DND-41 (cell line): ENCODE results near the gene FXYD4.
"Not testable (repeated sequence)": the region's sequence is repeated elsewhere in the genome, so short reads cannot be mapped to it uniquely, and the experiment has no call there.

Source experiments
- ATAC-seq: fragments of 200-7000 bp; cut with Tn5 transposase; 3 replicates; pipeline ENCODE4 v1.9.1; 2021; ENCODE audit warnings: low read depth; ENCODE audit not compliant: insufficient read depth
- DNase-seq: peaks from one replicate; pipeline ENCODE4 v3.0.0-alpha.2; 2020
- H2AFZ ChIP-seq: 2 replicates; pipeline ENCODE4 v1.6.0; 2012; ENCODE audit warnings: low read depth, low read length
- H3K27ac ChIP-seq: 2 replicates; pipeline ENCODE4 v1.5.1; 2012; ENCODE audit warnings: low read length, inconsistent platforms
- H3K27me3 ChIP-seq: fragments of 200-600 bp; sonication (generic); 2 replicates; pipeline ENCODE4 v1.6.0; 2012; ENCODE audit warnings: low read length, mild to moderate bottlenecking, inconsistent platforms; ENCODE audit not compliant: insufficient read depth, poor library complexity
- H3K36me3 ChIP-seq: 2 replicates; pipeline ENCODE4 v1.5.1; 2012; ENCODE audit warnings: low read length, inconsistent platforms; ENCODE audit not compliant: insufficient read depth
- H3K4me1 ChIP-seq: 2 replicates; pipeline ENCODE4 v1.5.1; 2012; ENCODE audit warnings: mild to moderate bottlenecking, low read length; ENCODE audit not compliant: insufficient read depth
- H3K4me2 ChIP-seq: 2 replicates; pipeline ENCODE4 v1.6.0; 2012; ENCODE audit warnings: mild to moderate bottlenecking, moderate library complexity, low read length, inconsistent platforms; ENCODE audit not compliant: insufficient read depth
- H3K4me3 ChIP-seq, 2 experiments: fragments of 200-600 bp in 1 of 2; shearing (Covaris generic) in 1 of 2; 2 replicates each; pipeline ENCODE4 v1.5.1; 2012 to 2016; ENCODE audit warnings: inconsistent platforms in 2 of 2, low read length in 2 of 2, mild to moderate bottlenecking in 2 of 2, low read depth in 1 of 2, moderate library complexity in 1 of 2
- H3K79me2 ChIP-seq: 2 replicates; pipeline ENCODE4 v1.6.0; 2012; ENCODE audit warnings: low read length, inconsistent platforms; ENCODE audit not compliant: insufficient read depth
- H3K9ac ChIP-seq: 2 replicates; pipeline ENCODE4 v1.6.0; 2012; ENCODE audit warnings: low read depth, mild to moderate bottlenecking, inconsistent platforms, low read length, moderate library complexity
- H3K9me3 ChIP-seq: 2 replicates; pipeline ENCODE4 v1.5.1; 2012; ENCODE audit warnings: low read length, moderate library complexity, mild to moderate bottlenecking, inconsistent platforms; ENCODE audit not compliant: insufficient read depth, severe bottlenecking
- H4K20me1 ChIP-seq: 2 replicates; pipeline ENCODE4 v1.6.0; 2012; ENCODE audit warnings: low read length; ENCODE audit not compliant: insufficient read depth
- CTCF ChIP-seq: IDR thresholded peaks from 2 replicates; pipeline ENCODE4 v1.5.1; 2012; ENCODE audit warnings: borderline replicate concordance, low read length, moderate library complexity, mild to moderate bottlenecking; ENCODE audit not compliant: poor library complexity, severe bottlenecking; ENCODE audit errors: extremely low read depth
- EZH2 ChIP-seq: IDR thresholded peaks from 3 replicates; pipeline ENCODE4 v1.6.1; 2012; ENCODE audit warnings: borderline replicate concordance, low read depth, mild to moderate bottlenecking, moderate library complexity, low read length, inconsistent platforms; ENCODE audit not compliant: severe bottlenecking

FXYD4 gene

GRCh38 chr10:43390759-43391158 is 19.3 kb downstream of the FXYD4 start:
- H3K4me2 ChIP-seq = no peak overlapping the region
- H3K4me3 ChIP-seq = no peak overlapping the region
- H3K79me2 ChIP-seq = peaks cover 92% of the 10 kb centered on the region
- TF ChIP-seq EZH2 (no peak), CTCF (peak; percentile 64)
- H2AFZ ChIP-seq = no peak overlapping the region
- DNase-seq = peak; percentile 31
- H3K9me3 ChIP-seq = no peaks in the 10 kb centered on the region
- H3K27ac ChIP-seq = no peak overlapping the region
- H3K9ac ChIP-seq = no peak overlapping the region
- H3K27me3 ChIP-seq = no peaks in the 10 kb centered on the region
- H3K36me3 ChIP-seq = peaks cover 99% of the 10 kb centered on the region
- peaks cover 48% of the 10 kb centered on the region for H3K4me1 ChIP-seq
- peak; percentile 56 for ATAC-seq
- H4K20me1 ChIP-seq = peaks cover 92% of the 10 kb centered on the region

- H4K20me1 ChIP-seq = peaks cover 96% of the 10 kb centered on the region
- H3K9me3 ChIP-seq = no peaks in the 10 kb centered on the region
- no peak overlapping the region for H3K4me2 ChIP-seq
- no peak for DNase-seq
- TF ChIP-seq EZH2 (no peak), CTCF (no peak)
- no peak overlapping the region for H2AFZ ChIP-seq
- peaks cover 52% of the 10 kb centered on the region for H3K4me1 ChIP-seq
- no peak overlapping the region for H3K4me3 ChIP-seq
- ATAC-seq = no peak
- no peak overlapping the region for H3K9ac ChIP-seq
- no peaks in the 10 kb centered on the region for H3K27me3 ChIP-seq
- peaks cover 100% of the 10 kb centered on the region for H3K36me3 ChIP-seq
- H3K27ac ChIP-seq = no peak overlapping the region
- peaks cover 99% of the 10 kb centered on the region for H3K79me2 ChIP-seq
These were observed 20.1 kb downstream of the FXYD4 start for GRCh38 chr10:43391496-43391895.

GRCh38 chr10:43392748-43393147 is 21.3 kb downstream of the FXYD4 start:
- H3K4me1 ChIP-seq = peaks cover 53% of the 10 kb centered on the region
- H3K9me3 ChIP-seq = no peaks in the 10 kb centered on the region
- ATAC-seq (no peak), DNase-seq (no peak)
- H3K9ac ChIP-seq = peak overlapping the region; percentile 98
- peak overlapping the region; percentile 37; the same call in 1 of the 2 replicates for H3K4me2 ChIP-seq
- no peaks in the 10 kb centered on the region for H3K27me3 ChIP-seq
- H3K4me3 ChIP-seq = no peak overlapping the region
- peaks cover 98% of the 10 kb centered on the region for H3K79me2 ChIP-seq
- peaks cover 84% of the 10 kb centered on the region for H4K20me1 ChIP-seq
- TF ChIP-seq CTCF = no peak
- TF ChIP-seq EZH2 = no peak
- H2AFZ ChIP-seq = no peak overlapping the region
- peaks cover 88% of the 10 kb centered on the region for H3K36me3 ChIP-seq
- peak overlapping the region; percentile 48 for H3K27ac ChIP-seq

- Histone ChIP-seq H3K79me2 (peaks cover 99% of the 10 kb centered on the region), H3K9ac (peak overlapping the region; percentile 98), H4K20me1 (peaks cover 80% of the 10 kb centered on the region), H3K4me2 (peak overlapping the region; percentile 82; the same call in 1 of the 2 replicates), H3K36me3 (peaks cover 84% of the 10 kb centered on the region), H3K4me1 (peaks cover 57% of the 10 kb centered on the region), H3K27ac (peak overlapping the region; percentile 48)
- not testable (repeated sequence) for H3K9me3 ChIP-seq, H3K27me3 ChIP-seq, ATAC-seq, DNase-seq, H2AFZ ChIP-seq, H3K4me3 ChIP-seq
These were observed 21.8 kb downstream of the FXYD4 start for GRCh38 chr10:43393186-43393585.
